Muscle layer of colon (tissue), 2 donors: Measurements from ENCODE around the gene DLG1.

Experiments
- H3K27ac ChIP-seq: one replicate; pipeline ENCODE4 v1.7.0; 2013; ENCODE audit warnings: low read depth, mild to moderate bottlenecking, low read length, moderate library complexity
- H3K27me3 ChIP-seq, 2 donors: one replicate each; pipeline ENCODE4 v1.7.0; 2013; ENCODE audit warnings: low read length in 2 of 2, mild to moderate bottlenecking in 2 of 2; ENCODE audit not compliant: insufficient read depth in 2 of 2, control insufficient read depth in 1 of 2
- H3K36me3 ChIP-seq: one replicate; pipeline ENCODE4 v1.7.0; 2013; ENCODE audit warnings: mild to moderate bottlenecking, low read length; ENCODE audit not compliant: insufficient read depth
- H3K4me1 ChIP-seq: one replicate; pipeline ENCODE4 v1.7.0; 2013; ENCODE audit warnings: mild to moderate bottlenecking, low read length; ENCODE audit not compliant: insufficient read depth
- H3K4me3 ChIP-seq, 2 donors: one replicate each; pipeline ENCODE4 v1.7.0; 2013; ENCODE audit warnings: low read length in 2 of 2, low read depth in 1 of 2, mild to moderate bottlenecking in 1 of 2, moderate library complexity in 1 of 2
- H3K9ac ChIP-seq: one replicate; pipeline ENCODE4 v1.7.0; 2013; ENCODE audit warnings: low read length
- H3K9me3 ChIP-seq: one replicate; pipeline ENCODE4 v1.7.0; 2013; ENCODE audit warnings: mild to moderate bottlenecking, low read length
- donor health status: abdominal sarcoma.
- donor health status: Adenocarcinoma of cecum.

Gene DLG1

GRCh38 chr3:197015790-197016736 is 282.3 kb downstream of the DLG1 start:
- Histone ChIP-seq H3K27me3 (peaks cover 0 to under 1% of the 10 kb centered on the region in 2 donors), H3K27ac (no peak overlapping the region), H3K4me3 (no peak overlapping the region), H3K9me3 (no peaks in the 10 kb centered on the region), H3K36me3 (no peaks in the 10 kb centered on the region), H3K9ac (no peak overlapping the region), H3K4me1 (no peaks in the 10 kb centered on the region)

GRCh38 chr3:197014942-197015575 is 283.4 kb downstream of the DLG1 start:
- no peak overlapping the region for H3K4me3 ChIP-seq
- H3K27ac ChIP-seq: no peak overlapping the region
- no peaks in the 10 kb centered on the region for H3K36me3 ChIP-seq
- H3K9ac ChIP-seq: no peak overlapping the region
- H3K9me3 ChIP-seq: no peaks in the 10 kb centered on the region
- peaks cover 0 to 11% of the 10 kb centered on the region in 2 donors for H3K27me3 ChIP-seq
- H3K4me1 ChIP-seq: no peaks in the 10 kb centered on the region

GRCh38 chr3:197014024-197014423 is 284.4 kb downstream of the DLG1 start:
- H3K9ac ChIP-seq: no peak overlapping the region
- no peaks in the 10 kb centered on the region for H3K4me1 ChIP-seq
- no peak overlapping the region for H3K27ac ChIP-seq
- no peaks in the 10 kb centered on the region for H3K36me3 ChIP-seq
- H3K27me3 ChIP-seq: peaks cover 0 to 14% of the 10 kb centered on the region in 2 donors
- H3K9me3 ChIP-seq: no peaks in the 10 kb centered on the region
- no peak overlapping the region for H3K4me3 ChIP-seq

- Histone ChIP-seq H3K27ac (no peak overlapping the region), H3K9me3 (no peaks in the 10 kb centered on the region)
Observed at GRCh38 chr3:197012540-197012883, 285.9 kb downstream of the DLG1 start.

GRCh38 chr3:197011780-197012539 is 286.5 kb downstream of the DLG1 start:
- Histone ChIP-seq H3K36me3 (no peaks in the 10 kb centered on the region), H3K27me3 (peaks cover 0 to 14% of the 10 kb centered on the region in 2 donors), H3K9me3 (no peaks in the 10 kb centered on the region), H3K4me1 (no peaks in the 10 kb centered on the region), H3K9ac (no peak overlapping the region), H3K27ac (no peak overlapping the region), H3K4me3 (no peak overlapping the region)

More at GRCh38 chr3:197012540-197012883, 285.9 kb downstream of the DLG1 start:
- no peak overlapping the region for H3K4me3 ChIP-seq
- no peak overlapping the region for H3K9ac ChIP-seq
- H3K27me3 ChIP-seq: peaks cover 0 to 14% of the 10 kb centered on the region in 2 donors
- H3K4me1 ChIP-seq: no peaks in the 10 kb centered on the region
- no peaks in the 10 kb centered on the region for H3K36me3 ChIP-seq

GRCh38 chr3:197010556-197011351 is 287.7 kb downstream of the DLG1 start:
- Histone ChIP-seq H3K9ac (no peak overlapping the region), H3K27ac (no peak overlapping the region), H3K36me3 (no peaks in the 10 kb centered on the region), H3K4me1 (no peaks in the 10 kb centered on the region), H3K27me3 (peaks cover 0 to 14% of the 10 kb centered on the region in 2 donors), H3K9me3 (no peaks in the 10 kb centered on the region), H3K4me3 (no peak overlapping the region)

GRCh38 chr3:197009532-197010019 is 288.8 kb downstream of the DLG1 start:
- Histone ChIP-seq H3K4me3 (no peak overlapping the region), H3K9me3 (no peaks in the 10 kb centered on the region), H3K4me1 (no peaks in the 10 kb centered on the region), H3K36me3 (no peaks in the 10 kb centered on the region), H3K9ac (no peak overlapping the region), H3K27ac (no peak overlapping the region), H3K27me3 (peaks cover 0 to 14% of the 10 kb centered on the region in 2 donors)

GRCh38 chr3:197008436-197009209 is 289.8 kb downstream of the DLG1 start:
- no peak overlapping the region for H3K9ac ChIP-seq
- H3K4me1 ChIP-seq: peaks cover 5% of the 10 kb centered on the region
- H3K27ac ChIP-seq: no peak overlapping the region
- no peaks in the 10 kb centered on the region for H3K36me3 ChIP-seq
- H3K27me3 ChIP-seq: peaks cover 0 to 14% of the 10 kb centered on the region in 2 donors
- H3K9me3 ChIP-seq: no peaks in the 10 kb centered on the region
- H3K4me3 ChIP-seq: no peak overlapping the region

GRCh38 chr3:197007953-197008352 is 290.5 kb downstream of the DLG1 start:
- Histone ChIP-seq H3K36me3 (no peaks in the 10 kb centered on the region), H3K4me3 (no peak overlapping the region), H3K9me3 (no peaks in the 10 kb centered on the region), H3K27me3 (peaks cover 0 to 14% of the 10 kb centered on the region in 2 donors), H3K4me1 (peaks cover 5% of the 10 kb centered on the region), H3K9ac (no peak overlapping the region), H3K27ac (no peak overlapping the region)

- Histone ChIP-seq H3K36me3 (no peaks in the 10 kb centered on the region), H3K9me3 (no peaks in the 10 kb centered on the region), H3K4me1 (peaks cover 5% of the 10 kb centered on the region), H3K27ac (no peak overlapping the region), H3K27me3 (peaks cover 0 to 14% of the 10 kb centered on the region in 2 donors), H3K4me3 (no peak overlapping the region), H3K9ac (no peak overlapping the region)
Observed at GRCh38 chr3:197007296-197007940, 291.0 kb downstream of the DLG1 start.
